HG02610 (cell line): Measurements from ENCODE around the gene ARVCF.
"Not testable (repeated sequence)": the region's sequence is repeated elsewhere in the genome, so short reads cannot be mapped to it uniquely, and the experiment has no call there.

Source experiments
- ATAC-seq: cut with Tn5 transposase; IDR thresholded peaks from one replicate; pipeline ENCODE4 v1.9.1; 2021; ENCODE audit warnings: mild to moderate bottlenecking, moderate library complexity; ENCODE audit not compliant: unreplicated experiment

Gene ARVCF

GRCh38 chr22:19940536-19941364 is 75.9 kb downstream of the ARVCF start:
- no peak for ATAC-seq

DNA sequence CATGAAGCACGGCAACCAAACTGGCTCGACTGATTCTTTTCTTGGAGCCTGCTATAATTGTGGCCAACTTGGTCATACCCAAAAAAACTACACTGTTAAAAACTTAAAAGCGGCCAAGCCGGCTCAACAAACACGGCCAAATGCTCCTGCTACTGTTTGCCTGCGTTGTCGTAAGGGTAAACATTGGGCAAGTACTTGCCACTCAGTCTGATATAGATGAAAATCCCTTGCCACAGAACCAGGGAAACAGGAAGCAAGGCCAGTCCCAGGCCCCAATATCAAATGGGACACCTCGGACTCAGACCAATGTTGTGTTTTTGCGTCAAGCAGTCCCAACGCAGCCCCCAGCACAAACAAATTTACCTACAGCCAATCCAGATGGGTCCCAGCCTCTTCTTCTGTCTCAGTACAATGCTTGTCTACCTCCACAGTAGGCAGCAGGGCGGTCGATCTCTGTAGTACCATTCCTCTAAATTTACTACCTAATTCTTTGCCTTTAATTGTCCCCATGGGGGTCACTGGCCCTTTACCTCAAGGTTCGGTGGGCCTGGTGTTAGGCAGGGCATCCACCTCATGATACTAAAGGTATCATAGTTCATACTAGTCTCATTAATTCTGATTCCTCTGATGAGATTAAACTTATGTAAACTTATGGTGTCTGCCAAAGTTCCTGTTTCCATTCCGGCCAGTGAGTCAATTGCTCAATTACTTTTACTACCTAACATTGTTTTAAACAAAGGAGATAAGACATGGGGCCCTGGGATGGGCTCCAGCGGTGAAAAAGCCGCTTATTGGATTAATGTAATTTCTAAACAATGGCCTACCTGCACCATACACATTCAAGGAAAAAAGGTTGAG is 78.8 kb downstream of the ARVCF start:
- ATAC-seq = no peak

GRCh38 chr22:19936513-19936912 is 80.1 kb downstream of the ARVCF start:
- ATAC-seq = no peak

GRCh38 chr22:19935123-19935718 is 81.4 kb downstream of the ARVCF start:
- not testable (repeated sequence) for ATAC-seq

DNA sequence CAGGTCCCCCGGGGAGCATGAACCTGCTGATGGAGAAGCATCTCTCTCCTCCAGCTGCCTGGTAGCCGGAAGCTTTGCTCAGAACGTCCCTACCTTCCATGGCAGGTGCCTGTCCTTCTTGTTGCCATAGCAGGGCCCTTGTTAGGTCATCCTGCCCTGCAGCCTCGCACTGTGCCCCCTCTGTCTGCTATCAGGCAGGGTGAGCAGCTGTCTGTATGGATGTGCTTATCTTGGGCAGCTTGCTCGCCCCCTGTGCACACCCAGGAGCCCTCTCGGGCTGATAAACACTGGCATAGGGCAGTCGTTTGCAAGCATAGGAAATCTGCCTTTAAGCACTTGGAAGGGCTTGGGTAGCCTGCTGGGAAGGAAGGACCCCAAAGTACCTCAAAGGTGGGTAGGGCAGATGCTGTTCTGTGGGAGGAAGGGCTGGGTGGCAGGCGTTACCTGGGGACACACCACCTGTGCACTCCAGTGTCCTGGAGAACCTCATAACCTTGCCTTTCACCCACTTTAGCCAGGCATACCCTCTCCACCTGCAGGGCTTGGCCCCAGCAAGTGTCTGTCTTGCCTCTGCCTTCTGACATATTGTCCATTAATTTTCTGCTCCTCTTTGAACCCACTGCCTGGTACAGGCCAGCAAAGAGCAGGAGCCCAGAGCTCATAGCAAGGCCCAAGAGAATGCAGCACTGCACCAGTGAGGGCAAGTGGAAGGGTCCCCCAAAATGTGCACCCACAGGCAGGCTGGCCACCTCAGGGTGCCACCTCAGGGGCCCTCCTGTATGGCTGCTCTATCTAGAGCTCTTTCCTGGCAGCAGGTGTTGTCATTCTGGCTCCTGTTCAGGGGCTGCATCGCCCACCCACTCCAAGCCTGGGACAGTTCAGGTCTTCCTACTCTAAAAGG is 83.0 kb downstream of the ARVCF start:
- ATAC-seq = no peak

DNA sequence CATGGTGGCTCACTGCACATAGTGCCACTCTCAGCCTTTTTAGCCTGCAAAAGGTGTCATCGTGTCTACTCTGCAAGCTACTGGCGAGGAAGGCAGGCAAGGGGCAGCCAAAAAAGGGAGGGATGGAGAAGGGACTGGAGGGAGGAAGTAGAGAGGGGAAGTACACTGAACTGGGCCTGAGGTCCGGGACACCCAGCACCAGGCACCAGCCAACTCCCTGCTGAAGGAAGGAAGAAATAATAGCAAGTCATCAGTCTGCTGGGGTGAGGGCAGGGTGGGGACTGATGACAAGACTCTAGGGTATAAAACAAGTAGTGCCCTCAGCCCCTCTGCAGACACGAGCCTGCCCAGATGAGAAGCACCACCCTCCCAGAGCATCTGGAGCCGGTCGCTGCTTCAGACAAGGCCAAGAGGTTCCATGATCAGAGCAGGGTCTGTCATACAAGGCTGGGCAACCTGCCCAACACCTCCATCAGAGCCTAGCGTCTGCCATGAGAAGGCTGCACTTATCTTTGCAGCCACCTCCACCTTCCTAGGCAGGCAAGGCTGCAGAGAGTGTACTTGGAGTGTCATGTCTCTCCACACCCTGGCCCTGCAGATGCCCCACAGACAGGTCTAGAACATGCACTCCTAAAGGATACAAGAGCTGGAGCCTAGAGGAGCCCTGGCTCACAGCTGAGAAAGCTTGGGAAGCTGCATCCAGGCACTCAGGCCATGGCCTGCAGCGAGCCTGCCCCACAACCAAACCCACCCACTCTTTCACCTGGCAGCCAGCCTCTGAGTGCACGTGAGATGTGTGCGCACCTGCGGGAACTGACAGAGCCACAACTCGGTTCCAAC is 84.0 kb downstream of the ARVCF start:
- ATAC-seq = no peak

DNA sequence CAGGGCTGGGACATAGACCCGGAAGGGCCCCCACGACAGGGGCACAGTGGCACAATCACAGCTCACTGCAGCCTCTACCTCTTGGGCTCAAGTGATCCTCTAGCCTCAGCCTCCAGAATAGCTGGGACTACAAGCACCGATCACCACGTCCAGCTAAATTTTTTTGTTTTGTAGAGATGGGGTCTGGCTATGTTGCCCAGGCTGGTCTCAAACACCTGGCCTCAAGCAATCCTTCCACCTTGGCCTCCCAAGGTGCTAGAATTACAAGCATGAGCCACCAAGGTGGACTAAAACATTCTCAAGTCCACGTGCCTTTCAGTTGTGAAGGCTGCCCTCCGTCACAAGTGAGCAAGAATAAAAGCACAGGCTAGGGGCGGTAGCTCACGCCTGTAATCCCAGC is 85.1 kb downstream of the ARVCF start:
- no peak for ATAC-seq

DNA sequence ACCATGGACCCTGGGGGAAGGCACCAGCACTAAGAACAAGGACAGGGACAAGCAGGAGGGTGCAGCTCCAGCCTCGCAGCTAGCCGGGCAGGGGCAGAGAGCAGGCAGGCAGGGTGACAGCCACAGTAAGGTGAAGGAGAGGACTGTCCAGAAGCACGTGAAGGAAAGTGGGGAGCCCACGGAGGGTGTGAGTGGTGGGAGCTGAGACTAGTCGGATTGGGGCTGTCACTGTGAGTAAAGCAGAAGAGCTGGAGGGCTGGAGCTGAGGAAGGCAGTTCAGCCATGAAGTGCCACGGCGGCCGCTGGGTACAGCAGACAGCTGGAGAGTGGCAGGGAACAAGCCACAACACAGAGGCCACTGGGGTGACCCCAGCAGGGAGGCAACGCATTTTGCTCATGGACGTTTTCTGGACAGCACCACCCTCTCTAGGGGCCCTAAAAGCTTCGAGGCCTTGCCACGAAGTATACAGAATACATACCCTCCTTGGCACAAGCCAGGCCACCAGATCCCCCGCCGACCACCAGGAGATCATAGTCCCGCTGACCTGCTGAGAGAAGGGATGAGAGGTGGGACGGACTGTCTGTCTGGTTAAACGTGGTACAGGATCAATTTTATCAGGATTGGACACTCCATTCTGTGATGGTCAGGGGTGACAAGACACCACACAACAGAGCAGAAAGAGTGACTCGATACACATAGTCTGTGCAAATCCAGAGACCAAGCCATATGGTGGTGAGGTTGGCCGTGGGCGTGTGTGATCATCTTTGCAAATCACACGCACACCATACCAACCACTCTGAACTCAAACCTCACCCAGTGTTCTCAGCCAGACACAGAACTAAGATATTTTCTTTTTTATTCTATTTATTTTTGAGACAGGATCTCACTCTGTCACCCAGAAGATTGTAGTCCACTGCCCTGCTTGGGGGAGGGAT is 85.8 kb downstream of the ARVCF start:
- ATAC-seq = no peak

DNA sequence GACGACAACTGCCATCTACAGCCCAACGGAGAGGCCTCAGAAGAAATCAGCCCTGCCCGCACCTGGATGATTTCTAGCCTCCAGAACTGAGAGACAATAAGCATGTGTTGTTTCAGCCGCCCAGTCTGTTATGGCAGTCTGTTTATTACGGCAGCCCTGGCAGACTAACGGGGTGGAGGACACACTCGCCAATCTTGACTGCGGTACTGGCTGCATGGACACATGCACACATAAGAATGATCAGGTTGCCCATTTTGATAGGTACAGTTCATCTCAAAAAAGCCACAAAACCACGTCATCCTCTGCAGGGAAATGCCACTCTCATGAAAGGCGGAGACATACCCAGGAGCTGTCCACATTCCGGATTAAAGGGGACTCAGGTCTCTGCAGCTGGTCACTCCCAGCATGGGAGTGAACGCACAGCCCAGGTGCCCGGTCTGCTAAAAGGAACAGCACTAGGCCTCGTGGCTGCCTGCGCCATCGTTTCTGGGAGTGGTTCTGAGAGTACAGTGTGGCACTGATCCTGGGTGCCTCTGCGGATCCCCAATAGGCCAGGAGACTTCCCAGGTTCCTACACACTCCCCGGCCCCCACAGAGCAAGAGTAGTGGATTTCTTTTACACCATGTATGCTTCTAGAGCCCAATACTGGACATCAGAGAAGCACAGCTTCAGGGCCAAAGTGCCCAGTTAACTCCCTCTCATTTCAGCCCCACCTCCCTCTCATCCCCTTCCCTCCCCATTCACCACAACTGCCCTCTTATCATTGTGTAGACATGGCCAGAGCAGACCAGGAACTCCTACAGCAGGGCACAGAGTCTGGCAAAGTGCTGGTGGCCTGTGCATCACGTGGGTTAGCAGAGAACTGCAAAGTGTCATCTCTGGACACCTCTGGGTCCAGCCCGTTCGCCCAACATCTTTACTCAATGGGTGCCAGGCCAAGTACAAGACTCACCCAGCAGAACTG is 86.8 kb downstream of the ARVCF start:
- no peak for ATAC-seq

DNA sequence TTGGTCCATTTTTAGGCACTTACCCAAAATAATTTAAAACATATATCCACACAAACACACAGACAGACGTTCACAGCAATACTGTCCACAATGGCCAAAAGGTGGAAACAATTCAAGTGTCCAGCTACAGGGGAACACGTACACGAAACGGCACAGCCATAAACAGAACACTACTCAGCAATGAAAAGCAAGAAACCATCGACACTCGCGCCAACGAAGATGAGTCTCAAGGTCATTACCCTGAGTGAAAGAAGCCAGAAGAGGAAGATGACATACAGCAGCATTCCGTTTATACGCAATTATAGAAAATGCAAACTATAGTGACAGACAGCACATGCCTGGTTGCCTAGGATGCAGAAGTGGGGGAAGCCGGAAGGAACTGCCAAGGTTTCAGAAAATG is 88.4 kb downstream of the ARVCF start:
- no peak for ATAC-seq

GRCh38 chr22:19927696-19928095 is 88.9 kb downstream of the ARVCF start:
- no peak for ATAC-seq

- ATAC-seq = not testable (repeated sequence)
Measured at GRCh38 chr22:19926028-19926427, 90.6 kb downstream of the ARVCF start.

DNA sequence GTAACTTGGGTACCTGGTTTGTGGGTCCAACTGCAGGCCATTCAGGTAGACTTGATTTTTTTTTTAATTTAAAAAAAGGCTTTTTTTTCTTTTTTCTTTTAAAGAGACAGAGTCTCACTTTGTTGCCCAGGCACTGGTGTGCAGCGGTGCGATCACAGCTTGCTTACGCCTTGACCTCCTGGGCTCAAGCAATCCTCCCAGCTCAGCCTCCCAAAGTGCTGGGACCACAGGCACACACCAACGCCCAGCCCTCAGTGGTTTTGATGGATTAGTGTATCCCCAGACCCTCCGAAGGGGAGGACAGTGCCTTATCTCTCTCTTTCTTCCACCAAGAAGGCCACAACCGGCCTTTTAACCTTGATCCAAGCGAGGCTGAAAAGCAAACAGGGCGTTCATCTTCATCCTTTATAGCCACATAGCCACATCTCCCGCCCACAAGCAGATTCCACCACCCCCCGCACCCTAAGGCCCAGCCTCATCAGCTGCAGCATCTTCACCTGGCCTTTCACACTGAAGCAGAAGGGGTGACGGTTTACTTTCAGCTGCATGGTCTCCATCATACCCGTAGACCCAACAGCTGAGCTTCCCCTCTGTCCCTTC is 92.6 kb downstream of the ARVCF start:
- no peak for ATAC-seq

DNA sequence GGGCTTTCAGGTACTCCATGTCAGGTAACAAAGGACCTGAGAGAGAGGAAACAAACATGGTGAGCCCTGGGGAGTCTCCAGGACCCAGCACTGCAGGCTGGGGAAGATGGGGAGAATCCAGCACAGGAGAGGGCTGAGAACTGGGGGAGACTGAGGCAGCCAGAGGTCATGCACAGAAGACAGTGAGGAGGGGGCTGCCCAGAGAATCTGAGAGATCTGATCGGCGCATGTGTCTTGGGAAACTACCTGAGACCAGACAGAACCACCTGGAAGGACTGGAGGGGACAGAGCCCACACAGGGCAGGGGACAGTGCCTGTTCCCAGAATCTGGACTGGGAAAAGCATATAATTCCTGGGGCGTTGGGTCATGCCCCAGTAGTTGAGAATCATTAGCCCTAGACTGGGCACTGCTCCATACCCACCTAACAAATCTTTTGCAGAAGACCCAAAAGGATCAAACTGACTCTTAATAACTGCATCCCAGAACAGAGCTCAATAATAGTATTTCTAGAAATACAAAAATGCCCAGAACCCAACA is 95.0 kb downstream of the ARVCF start:
- no peak for ATAC-seq
